C4-2B (cell line): Measurements from ENCODE around the gene FHOD1.

Source experiments
- ZFX ChIP-seq: fragments of 450-650 bp; IDR thresholded peaks from 2 replicates; pipeline ENCODE4 v1.6.1; 2017
- TF ChIP-seq, protein P1 (sequence below): fragments of 450-650 bp; conservative IDR thresholded peaks from 2 replicates; pipeline ENCODE4 v1.5.1; 2017; ENCODE audit warnings: mild to moderate bottlenecking

- TF ChIP-seq, protein P1, sequence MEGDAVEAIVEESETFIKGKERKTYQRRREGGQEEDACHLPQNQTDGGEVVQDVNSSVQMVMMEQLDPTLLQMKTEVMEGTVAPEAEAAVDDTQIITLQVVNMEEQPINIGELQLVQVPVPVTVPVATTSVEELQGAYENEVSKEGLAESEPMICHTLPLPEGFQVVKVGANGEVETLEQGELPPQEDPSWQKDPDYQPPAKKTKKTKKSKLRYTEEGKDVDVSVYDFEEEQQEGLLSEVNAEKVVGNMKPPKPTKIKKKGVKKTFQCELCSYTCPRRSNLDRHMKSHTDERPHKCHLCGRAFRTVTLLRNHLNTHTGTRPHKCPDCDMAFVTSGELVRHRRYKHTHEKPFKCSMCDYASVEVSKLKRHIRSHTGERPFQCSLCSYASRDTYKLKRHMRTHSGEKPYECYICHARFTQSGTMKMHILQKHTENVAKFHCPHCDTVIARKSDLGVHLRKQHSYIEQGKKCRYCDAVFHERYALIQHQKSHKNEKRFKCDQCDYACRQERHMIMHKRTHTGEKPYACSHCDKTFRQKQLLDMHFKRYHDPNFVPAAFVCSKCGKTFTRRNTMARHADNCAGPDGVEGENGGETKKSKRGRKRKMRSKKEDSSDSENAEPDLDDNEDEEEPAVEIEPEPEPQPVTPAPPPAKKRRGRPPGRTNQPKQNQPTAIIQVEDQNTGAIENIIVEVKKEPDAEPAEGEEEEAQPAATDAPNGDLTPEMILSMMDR = no peak
- no peak for TF ChIP-seq ZFX
Observed at GRCh38 chr16:67236563-67237395, 10.5 kb downstream of the FHOD1 start.
